ENCODE measurements around the gene NUMB.
"Not testable (repeated sequence)": the region's sequence is repeated elsewhere in the genome, so short reads cannot be mapped to it uniquely, and the experiment has no call there.

The NUMB gene

GRCh38 chr14:73309207-73309606 lies 149.1 kb downstream of the NUMB start:
- H3K36me3 ChIP-seq (ENCODE audit: control insufficient read depth in 4 of 4, insufficient read depth in 4 of 4, low read length in 3 of 4); CTCF ChIA-PET; DNase-seq; H3K9me3 ChIP-seq (ENCODE audit: control extremely low read depth in 1 of 5, control insufficient read depth in 4 of 5, insufficient read depth in 2 of 5, low read depth in 1 of 5, low read length in 4 of 5); H3K27ac ChIP-seq (ENCODE audit: insufficient read depth in 1 of 2, low read depth in 1 of 2, low read length in 2 of 2, poor library complexity in 1 of 2, severe bottlenecking in 2 of 2); H3K4me3 ChIP-seq (ENCODE audit: control insufficient read depth in 1 of 7, extremely low read depth in 1 of 7, insufficient read depth in 4 of 7, low read depth in 2 of 7, low read length in 6 of 7); H3K27me3 ChIP-seq (replicated peaks in 2 of 5; ENCODE audit: control insufficient read depth in 4 of 5, insufficient read depth in 5 of 5, low read length in 4 of 5); POLR2A ChIA-PET: not testable (repeated sequence)
- H3K4me1 ChIP-seq (ENCODE audit: control extremely low read depth in 1 of 4, control insufficient read depth in 4 of 4, insufficient read depth in 4 of 4, low read length in 3 of 4) = peaks cover 8 to 23% (median 19%) of the 10 kb centered on the region in 4 experiments
- WGBS (ENCODE audit: insufficient coverage) = no CpG with 5 or more reads among the region's 1 CpG

GRCh38 chr14:73307261-73307660 lies 151.1 kb downstream of the NUMB start:
- POLR2A ChIA-PET = interaction anchor here (0.6 kb wide), 1 partner anchor 61 kb away, joined by 3 read pairs; no protein-coding TSS in a partner anchor
- CTCF ChIA-PET = interaction anchor here (0.9 kb wide), 1 partner anchor 10 kb away, joined by 3 read pairs; no protein-coding TSS in a partner anchor
- no peak overlapping the region for H3K27ac ChIP-seq (ENCODE audit: insufficient read depth in 1 of 2, low read depth in 1 of 2, low read length in 2 of 2, poor library complexity in 1 of 2, severe bottlenecking in 2 of 2)
- H3K36me3 ChIP-seq (ENCODE audit: control insufficient read depth in 4 of 4, insufficient read depth in 4 of 4, low read length in 3 of 4) = no peaks in the 10 kb centered on the region
- no peak overlapping the region for H3K4me3 ChIP-seq (ENCODE audit: control insufficient read depth in 1 of 7, extremely low read depth in 1 of 7, insufficient read depth in 4 of 7, low read depth in 2 of 7, low read length in 6 of 7)
- H3K4me1 ChIP-seq (ENCODE audit: control extremely low read depth in 1 of 4, control insufficient read depth in 4 of 4, insufficient read depth in 4 of 4, low read length in 3 of 4) = peaks cover 8 to 26% (median 18%) of the 10 kb centered on the region in 4 experiments
- no peaks in the 10 kb centered on the region for H3K27me3 ChIP-seq (replicated peaks in 2 of 5; ENCODE audit: control insufficient read depth in 4 of 5, insufficient read depth in 5 of 5, low read length in 4 of 5)
- 100% methylated on average over 2 of the region's 3 CpGs for WGBS (ENCODE audit: insufficient coverage)
- no peaks in the 10 kb centered on the region for H3K9me3 ChIP-seq (ENCODE audit: control extremely low read depth in 1 of 5, control insufficient read depth in 4 of 5, insufficient read depth in 2 of 5, low read depth in 1 of 5, low read length in 4 of 5)
- DNase-seq = no peak

- 70% methylated on average over 2 of the region's 3 CpGs for WGBS (ENCODE audit: insufficient coverage)
- POLR2A ChIA-PET = no interaction called here
Observed at GRCh38 chr14:73305499-73305898, 152.8 kb downstream of the NUMB start.

GRCh38 chr14:73295198-73295796 lies 163.0 kb downstream of the NUMB start:
- ChIA-PET CTCF (interaction anchor here (0.6 to 3.6 kb wide), 19 partner anchors 9 to 544 kb away, joined by 3 to 62 read pairs (median 4); no protein-coding TSS in a partner anchor), POLR2A (interaction anchor here (2.0 kb wide), 1 partner anchor 177 kb away, joined by 5 read pairs; no protein-coding TSS in a partner anchor)
- Histone ChIP-seq H3K27me3 (replicated peaks in 2 of 5; ENCODE audit: control insufficient read depth in 4 of 5, insufficient read depth in 5 of 5, low read length in 4 of 5) (no peaks in the 10 kb centered on the region), H3K4me1 (ENCODE audit: control extremely low read depth in 1 of 4, control insufficient read depth in 4 of 4, insufficient read depth in 4 of 4, low read length in 3 of 4) (no peaks in the 10 kb centered on the region), H3K9me3 (ENCODE audit: control extremely low read depth in 1 of 5, control insufficient read depth in 4 of 5, insufficient read depth in 2 of 5, low read depth in 1 of 5, low read length in 4 of 5) (no peaks in the 10 kb centered on the region), H3K27ac (ENCODE audit: insufficient read depth in 1 of 2, low read depth in 1 of 2, low read length in 2 of 2, poor library complexity in 1 of 2, severe bottlenecking in 2 of 2) (no peak overlapping the region), H3K4me3 (ENCODE audit: control insufficient read depth in 1 of 7, extremely low read depth in 1 of 7, insufficient read depth in 4 of 7, low read depth in 2 of 7, low read length in 6 of 7) (no peak overlapping the region), H3K36me3 (ENCODE audit: control insufficient read depth in 4 of 4, insufficient read depth in 4 of 4, low read length in 3 of 4) (peaks cover 3 to 17% (median 10%) of the 10 kb centered on the region in 4 experiments)
- peak; percentile 58 to 78 (median 67) for DNase-seq
- WGBS (ENCODE audit: insufficient coverage) = no CpG with 5 or more reads among the region's 1 CpG

More at GRCh38 chr14:73305499-73305898, 152.8 kb downstream of the NUMB start:
- Histone ChIP-seq H3K4me1 (ENCODE audit: control extremely low read depth in 1 of 4, control insufficient read depth in 4 of 4, insufficient read depth in 4 of 4, low read length in 3 of 4) (peaks cover 0 to 8% (median 2%) of the 10 kb centered on the region in 4 experiments), H3K36me3 (ENCODE audit: control insufficient read depth in 4 of 4, insufficient read depth in 4 of 4, low read length in 3 of 4) (peaks cover 0 to 3% (median 0%) of the 10 kb centered on the region in 4 experiments), H3K27ac (ENCODE audit: insufficient read depth in 1 of 2, low read depth in 1 of 2, low read length in 2 of 2, poor library complexity in 1 of 2, severe bottlenecking in 2 of 2) (no peak overlapping the region), H3K4me3 (ENCODE audit: control insufficient read depth in 1 of 7, extremely low read depth in 1 of 7, insufficient read depth in 4 of 7, low read depth in 2 of 7, low read length in 6 of 7) (no peak overlapping the region), H3K9me3 (ENCODE audit: control extremely low read depth in 1 of 5, control insufficient read depth in 4 of 5, insufficient read depth in 2 of 5, low read depth in 1 of 5, low read length in 4 of 5) (no peaks in the 10 kb centered on the region), H3K27me3 (replicated peaks in 2 of 5; ENCODE audit: control insufficient read depth in 4 of 5, insufficient read depth in 5 of 5, low read length in 4 of 5) (no peaks in the 10 kb centered on the region)
- no peak for DNase-seq
- CTCF ChIA-PET = interaction anchor here (1.3 kb wide), 1 partner anchor 328 kb away, joined by 4 read pairs; no protein-coding TSS in a partner anchor

GRCh38 chr14:73293782-73294781 lies 164.3 kb downstream of the NUMB start:
- POLR2A ChIA-PET = no interaction called here
- Histone ChIP-seq H3K4me3 (ENCODE audit: control insufficient read depth in 1 of 7, extremely low read depth in 1 of 7, insufficient read depth in 4 of 7, low read depth in 2 of 7, low read length in 6 of 7) (no peak overlapping the region), H3K27ac (ENCODE audit: insufficient read depth in 1 of 2, low read depth in 1 of 2, low read length in 2 of 2, poor library complexity in 1 of 2, severe bottlenecking in 2 of 2) (no peak overlapping the region), H3K9me3 (ENCODE audit: control extremely low read depth in 1 of 5, control insufficient read depth in 4 of 5, insufficient read depth in 2 of 5, low read depth in 1 of 5, low read length in 4 of 5) (no peaks in the 10 kb centered on the region), H3K4me1 (ENCODE audit: control extremely low read depth in 1 of 4, control insufficient read depth in 4 of 4, insufficient read depth in 4 of 4, low read length in 3 of 4) (no peaks in the 10 kb centered on the region), H3K36me3 (ENCODE audit: control insufficient read depth in 4 of 4, insufficient read depth in 4 of 4, low read length in 3 of 4) (peaks cover 3 to 17% (median 11%) of the 10 kb centered on the region in 4 experiments), H3K27me3 (replicated peaks in 2 of 5; ENCODE audit: control insufficient read depth in 4 of 5, insufficient read depth in 5 of 5, low read length in 4 of 5) (no peaks in the 10 kb centered on the region)
- WGBS (ENCODE audit: insufficient coverage) = over 99% methylated on average over 12 of the region's 12 CpGs
- DNase-seq = no peak
- CTCF ChIA-PET = interaction anchor here (0.6 to 3.6 kb wide), 15 partner anchors 7 to 182 kb away, joined by 3 to 62 read pairs (median 5); no protein-coding TSS in a partner anchor

- no peaks in the 10 kb centered on the region for H3K27me3 ChIP-seq (replicated peaks in 2 of 5; ENCODE audit: control insufficient read depth in 4 of 5, insufficient read depth in 5 of 5, low read length in 4 of 5)
- H3K27ac ChIP-seq (ENCODE audit: insufficient read depth in 1 of 2, low read depth in 1 of 2, low read length in 2 of 2, poor library complexity in 1 of 2, severe bottlenecking in 2 of 2) = no peak overlapping the region
- CTCF ChIA-PET = interaction anchor here (3.4 kb wide), 1 partner anchor 181 kb away, joined by 22 read pairs; no protein-coding TSS in a partner anchor
- DNase-seq = no peak
- no peaks in the 10 kb centered on the region for H3K9me3 ChIP-seq (ENCODE audit: control extremely low read depth in 1 of 5, control insufficient read depth in 4 of 5, insufficient read depth in 2 of 5, low read depth in 1 of 5, low read length in 4 of 5)
- H3K4me1 ChIP-seq (ENCODE audit: control extremely low read depth in 1 of 4, control insufficient read depth in 4 of 4, insufficient read depth in 4 of 4, low read length in 3 of 4) = no peaks in the 10 kb centered on the region
- peaks cover 0 to 31% (median 13%) of the 10 kb centered on the region in 4 experiments for H3K36me3 ChIP-seq (ENCODE audit: control insufficient read depth in 4 of 4, insufficient read depth in 4 of 4, low read length in 3 of 4)
- POLR2A ChIA-PET = no interaction called here
- 93% methylated on average over 3 of the region's 4 CpGs for WGBS (ENCODE audit: insufficient coverage)
- H3K4me3 ChIP-seq (ENCODE audit: control insufficient read depth in 1 of 7, extremely low read depth in 1 of 7, insufficient read depth in 4 of 7, low read depth in 2 of 7, low read length in 6 of 7) = no peak overlapping the region
Observed at GRCh38 chr14:73290279-73290678, 168.1 kb downstream of the NUMB start.
